ENCODE measurements around the gene DLL1. TPM values are rescaled to one million over a fixed set of nuclear protein-coding genes. Genes with fewer than 3 reads are reported as not detected.
A peak's percentile ranks its signal among the peaks of the same experiment; 100 is the strongest.

DLL1 gene
- total RNA-seq, 1 donor from 2014 or later = 14.6 TPM

GRCh38 chr6:170296746-170297575 lies 6.1 kb upstream of the DLL1 start:
- no peak for ATAC-seq
- peaks cover 30% of the 10 kb centered on the region for H3K4me1 ChIP-seq
- DNase-seq = no peak
- H3K4me3 ChIP-seq = no peak overlapping the region
- no peaks in the 10 kb centered on the region for H3K9me3 ChIP-seq
- intact Hi-C loops (cut with DNase I) = no loop called here
- no peaks in the 10 kb centered on the region for H3K36me3 ChIP-seq
- no peak overlapping the region for H3K27ac ChIP-seq
- no peak for TF ChIP-seq CTCF (IDR thresholded peaks at IDR 0.05)
- H3K27me3 ChIP-seq = peaks cover 51% of the 10 kb centered on the region

GRCh38 chr6:170296423-170296745 lies 5.5 kb upstream of the DLL1 start:
- Histone ChIP-seq H3K27ac (no peak overlapping the region), H3K27me3 (peaks cover 51% of the 10 kb centered on the region), H3K4me1 (peaks cover 36% of the 10 kb centered on the region), H3K36me3 (no peaks in the 10 kb centered on the region), H3K9me3 (no peaks in the 10 kb centered on the region), H3K4me3 (peak overlapping the region; percentile 50)
- ATAC-seq (no peak), DNase-seq (no peak)
- TF ChIP-seq CTCF (IDR thresholded peaks at IDR 0.05) = no peak
- intact Hi-C loops (cut with DNase I) = no loop called here

DNA sequence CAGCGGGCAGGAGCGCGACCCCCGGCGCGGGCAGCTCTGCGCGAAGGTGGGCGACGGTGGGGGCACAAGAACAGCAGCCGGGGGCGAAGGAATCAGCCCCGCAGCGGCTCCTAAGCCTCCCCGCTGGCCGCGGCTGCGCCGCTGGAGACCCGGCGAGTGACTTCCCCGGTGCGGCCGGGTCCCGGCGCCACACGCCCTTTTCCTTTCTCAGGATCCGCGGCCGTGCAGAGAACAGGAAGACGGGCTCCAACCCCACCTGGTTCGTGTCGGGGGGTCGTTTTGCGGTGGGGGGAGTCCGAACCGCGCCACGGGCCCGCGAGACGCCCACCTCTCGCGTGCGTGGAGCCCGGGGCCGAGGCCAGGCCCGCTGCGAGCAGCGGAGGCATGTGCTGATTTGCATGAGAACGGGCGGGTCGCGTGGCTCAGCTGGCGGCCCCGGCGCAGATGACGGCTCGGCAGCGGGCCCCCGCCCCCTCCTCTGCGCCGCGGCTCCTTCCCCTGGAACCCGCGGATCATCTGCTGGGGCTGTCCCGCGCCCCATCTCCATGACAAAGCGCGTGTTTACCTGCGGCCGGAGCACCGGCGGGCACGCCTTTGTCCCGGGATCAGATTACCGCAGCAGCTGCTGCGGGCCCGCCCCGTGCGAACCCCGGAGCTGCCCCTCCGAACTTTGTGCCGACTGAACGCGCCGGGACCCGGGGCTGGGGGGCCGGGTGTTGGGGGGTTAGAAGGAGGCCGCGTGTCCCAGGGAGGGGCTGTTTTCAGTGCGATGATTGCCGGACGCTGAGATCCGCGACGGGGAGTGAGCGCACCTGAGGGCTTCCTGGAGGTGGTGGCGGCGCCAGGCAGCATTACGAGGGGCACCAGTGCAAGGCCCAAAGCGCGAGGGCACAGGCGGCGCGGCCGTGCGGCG lies 4.9 kb upstream of the DLL1 start:
- no peak for TF ChIP-seq CTCF (IDR thresholded peaks at IDR 0.05)
- ATAC-seq = peak; percentile 40
- intact Hi-C loops (cut with DNase I) = no loop called here
- no peaks in the 10 kb centered on the region for H3K36me3 ChIP-seq
- no peaks in the 10 kb centered on the region for H3K9me3 ChIP-seq
- peaks cover 50% of the 10 kb centered on the region for H3K27me3 ChIP-seq
- peaks cover 36% of the 10 kb centered on the region for H3K4me1 ChIP-seq
- peak overlapping the region; percentile 50 for H3K4me3 ChIP-seq
- DNase-seq = no peak
- no peak overlapping the region for H3K27ac ChIP-seq

DNA sequence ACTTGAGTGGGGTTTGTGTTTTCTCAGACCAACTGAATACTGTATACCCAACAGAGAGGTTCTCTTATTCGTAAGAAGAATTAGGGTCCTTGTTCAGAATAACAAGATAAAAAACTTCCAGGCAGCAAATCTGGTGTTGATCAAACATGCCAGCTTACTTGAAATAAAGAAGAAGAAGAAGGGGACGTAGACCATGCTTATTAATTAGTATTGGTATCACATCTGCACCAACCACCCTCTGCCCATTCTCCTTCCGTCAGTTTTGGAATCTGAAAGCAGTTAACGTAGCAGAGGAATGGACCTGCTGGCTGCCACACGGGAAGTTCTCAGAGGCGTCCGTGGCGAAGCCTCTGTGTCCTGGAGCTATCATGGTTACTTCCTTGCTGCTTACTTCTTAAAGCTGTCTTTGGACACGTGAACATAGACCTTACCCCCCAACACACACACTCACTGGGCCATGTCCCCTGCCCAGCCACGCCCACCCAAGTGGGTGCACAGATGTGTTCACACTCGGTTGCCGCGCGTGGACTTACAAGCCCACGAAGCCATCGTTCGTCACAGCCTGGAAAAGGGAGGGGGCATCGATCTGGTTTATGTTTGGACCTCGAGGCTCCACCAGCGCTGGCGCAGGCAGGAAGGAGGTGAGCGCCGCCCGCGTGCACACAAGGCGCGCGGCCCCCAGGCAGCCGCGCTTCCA lies 4.1 kb upstream of the DLL1 start:
- H3K36me3 ChIP-seq = no peaks in the 10 kb centered on the region
- peak overlapping the region; percentile 50 for H3K4me3 ChIP-seq
- no peak overlapping the region for H3K27ac ChIP-seq
- no peak for TF ChIP-seq CTCF (IDR thresholded peaks at IDR 0.05)
- no peaks in the 10 kb centered on the region for H3K9me3 ChIP-seq
- H3K4me1 ChIP-seq = peaks cover 36% of the 10 kb centered on the region
- no peak for DNase-seq
- intact Hi-C loops (cut with DNase I) = no loop called here
- H3K27me3 ChIP-seq = peaks cover 55% of the 10 kb centered on the region
- no peak for ATAC-seq

DNA sequence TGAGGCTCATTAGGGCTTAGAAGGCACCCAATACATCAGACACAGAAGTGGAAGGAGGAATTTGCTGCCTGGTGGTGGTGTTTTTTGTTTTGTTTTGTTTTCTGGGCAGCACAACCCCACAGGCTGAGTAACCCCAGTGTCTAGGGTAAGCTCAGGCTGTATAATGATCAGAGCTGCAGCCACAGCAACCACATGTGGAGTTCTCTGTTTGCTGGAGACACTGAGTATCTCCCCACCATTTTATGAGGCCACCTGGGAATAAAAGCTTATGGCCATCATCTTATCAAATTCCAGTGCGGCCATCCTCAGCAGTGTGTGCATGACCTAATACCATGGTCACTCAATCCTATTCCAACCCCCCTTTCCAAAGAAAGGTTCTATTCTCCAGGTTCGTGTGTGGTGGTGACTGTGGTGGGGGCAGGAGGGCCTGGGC lies 3.4 kb upstream of the DLL1 start:
- ATAC-seq = no peak
- no peak for DNase-seq
- intact Hi-C loops (cut with DNase I) = no loop called here
- H3K27ac ChIP-seq = no peak overlapping the region
- no peak overlapping the region for H3K4me3 ChIP-seq
- no peak for TF ChIP-seq CTCF (IDR thresholded peaks at IDR 0.05)
- H3K27me3 ChIP-seq = peaks cover 61% of the 10 kb centered on the region
- H3K4me1 ChIP-seq = peaks cover 37% of the 10 kb centered on the region
- no peaks in the 10 kb centered on the region for H3K36me3 ChIP-seq
- no peaks in the 10 kb centered on the region for H3K9me3 ChIP-seq

Measured in upper lobe of right lung (tissue), 1 donor.